NCI-H510A (cell line): ENCODE data around the gene MEG3.

Experiments used
- DNase-seq: peaks from one replicate; lab custom pipeline; 2025; lab: John Stamatoyannopoulos, UW

MEG3 gene

GRCh38 chr14:100898465-100898864 lies 72.5 kb downstream of the MEG3 start:
- no peak for DNase-seq

GRCh38 chr14:100898935-100899883 lies 73.3 kb downstream of the MEG3 start:
- DNase-seq: peak; percentile 21

GRCh38 chr14:100899884-100900771 lies 74.2 kb downstream of the MEG3 start:
- peak; percentile 20 for DNase-seq

GRCh38 chr14:100900837-100901390 lies 75.0 kb downstream of the MEG3 start:
- DNase-seq: peak; percentile 59

- no peak for DNase-seq
Measured at GRCh38 chr14:100901391-100902183, 75.7 kb downstream of the MEG3 start.

- no peak for DNase-seq
Measured at GRCh38 chr14:100902295-100903133, 76.6 kb downstream of the MEG3 start.

GRCh38 chr14:100903134-100903468 lies 77.2 kb downstream of the MEG3 start:
- no peak for DNase-seq

GRCh38 chr14:100903672-100904185 lies 77.8 kb downstream of the MEG3 start, which contains the start of gene RTL1:
Gene RTL1 (minus strand): TSS chr14:100903722. CDS start chr14:100884788, 18,934 bp downstream.
- no peak for DNase-seq

GRCh38 chr14:100904307-100905087 lies 78.6 kb downstream of the MEG3 start:
- no peak for DNase-seq

GRCh38 chr14:100905166-100905565 lies 79.2 kb downstream of the MEG3 start:
- no peak for DNase-seq

- no peak for DNase-seq
Measured at GRCh38 chr14:100906420-100906819, 80.5 kb downstream of the MEG3 start.

GRCh38 chr14:100907240-100907639 lies 81.3 kb downstream of the MEG3 start:
- no peak for DNase-seq

- no peak for DNase-seq
Measured at GRCh38 chr14:100909439-100909838, 83.5 kb downstream of the MEG3 start.
